PFSK-1 (cell line): ENCODE measurements around the gene POR.

Source experiments
- FOXP2 ChIP-seq: optimal IDR thresholded peaks from 2 replicates; pipeline ENCODE3; 2011; ENCODE audit warnings: borderline replicate concordance, control low read depth, inconsistent platforms; ENCODE audit not compliant: insufficient read depth; ENCODE audit errors: extremely low read length, extremely low read depth
- POLR2AphosphoS5 ChIP-seq: IDR thresholded peaks from 2 replicates; pipeline ENCODE4 v1.6.1; 2012; ENCODE audit warnings: low read depth, mild to moderate bottlenecking, control low read depth, low read length, moderate library complexity
- SIN3A ChIP-seq: IDR thresholded peaks from 2 replicates; pipeline ENCODE4 v1.6.1; 2012; ENCODE audit warnings: mild to moderate bottlenecking, low read length, moderate library complexity, borderline replicate concordance; ENCODE audit not compliant: insufficient read depth
- TAF1 ChIP-seq: IDR thresholded peaks from 2 replicates; pipeline ENCODE4 v1.6.1; 2012; ENCODE audit warnings: low read length, control low read depth, borderline replicate concordance; ENCODE audit not compliant: insufficient read depth
- TF ChIP-seq, protein P1 (sequence below), 2 experiments: IDR thresholded peaks; 2 replicates each; pipeline versions ENCODE4 v1.6.1 to v1.8.0; 2011 to 2012; ENCODE audit warnings: low read depth in 2 of 2, low read length in 2 of 2, control low read depth in 1 of 2, inconsistent platforms in 1 of 2, mild to moderate bottlenecking in 1 of 2, moderate library complexity in 1 of 2; ENCODE audit not compliant: insufficient read depth in 1 of 2

Gene POR

DNA sequence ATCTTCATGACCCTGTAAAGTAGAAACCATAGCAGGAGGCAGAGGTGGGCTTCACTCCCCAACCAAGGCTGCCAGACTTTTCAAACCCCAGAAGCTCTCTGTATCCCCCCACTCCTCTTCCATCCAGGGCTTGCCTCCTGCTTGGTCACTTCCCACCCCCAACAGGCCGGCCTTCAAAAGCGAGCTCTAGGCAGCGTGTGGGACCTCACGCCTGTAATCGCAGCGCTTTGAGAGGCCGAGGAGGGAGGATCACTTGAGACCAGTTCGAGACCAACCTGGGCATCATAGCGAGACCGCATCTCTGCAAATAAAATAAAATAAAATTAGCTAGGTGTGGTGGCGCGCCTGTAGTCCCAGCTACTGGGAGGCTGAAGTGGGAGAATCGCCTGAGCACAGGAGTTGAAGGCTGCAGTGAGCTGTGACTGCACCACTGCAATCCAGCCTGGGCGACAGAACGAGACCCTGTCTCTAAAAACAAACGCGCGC lies 743 bp upstream of the POR start:
- no peak for TF ChIP-seq POLR2AphosphoS5
- no peak for TF ChIP-seq TAF1
- TF ChIP-seq SIN3A: no peak
- TF ChIP-seq, protein P1, sequence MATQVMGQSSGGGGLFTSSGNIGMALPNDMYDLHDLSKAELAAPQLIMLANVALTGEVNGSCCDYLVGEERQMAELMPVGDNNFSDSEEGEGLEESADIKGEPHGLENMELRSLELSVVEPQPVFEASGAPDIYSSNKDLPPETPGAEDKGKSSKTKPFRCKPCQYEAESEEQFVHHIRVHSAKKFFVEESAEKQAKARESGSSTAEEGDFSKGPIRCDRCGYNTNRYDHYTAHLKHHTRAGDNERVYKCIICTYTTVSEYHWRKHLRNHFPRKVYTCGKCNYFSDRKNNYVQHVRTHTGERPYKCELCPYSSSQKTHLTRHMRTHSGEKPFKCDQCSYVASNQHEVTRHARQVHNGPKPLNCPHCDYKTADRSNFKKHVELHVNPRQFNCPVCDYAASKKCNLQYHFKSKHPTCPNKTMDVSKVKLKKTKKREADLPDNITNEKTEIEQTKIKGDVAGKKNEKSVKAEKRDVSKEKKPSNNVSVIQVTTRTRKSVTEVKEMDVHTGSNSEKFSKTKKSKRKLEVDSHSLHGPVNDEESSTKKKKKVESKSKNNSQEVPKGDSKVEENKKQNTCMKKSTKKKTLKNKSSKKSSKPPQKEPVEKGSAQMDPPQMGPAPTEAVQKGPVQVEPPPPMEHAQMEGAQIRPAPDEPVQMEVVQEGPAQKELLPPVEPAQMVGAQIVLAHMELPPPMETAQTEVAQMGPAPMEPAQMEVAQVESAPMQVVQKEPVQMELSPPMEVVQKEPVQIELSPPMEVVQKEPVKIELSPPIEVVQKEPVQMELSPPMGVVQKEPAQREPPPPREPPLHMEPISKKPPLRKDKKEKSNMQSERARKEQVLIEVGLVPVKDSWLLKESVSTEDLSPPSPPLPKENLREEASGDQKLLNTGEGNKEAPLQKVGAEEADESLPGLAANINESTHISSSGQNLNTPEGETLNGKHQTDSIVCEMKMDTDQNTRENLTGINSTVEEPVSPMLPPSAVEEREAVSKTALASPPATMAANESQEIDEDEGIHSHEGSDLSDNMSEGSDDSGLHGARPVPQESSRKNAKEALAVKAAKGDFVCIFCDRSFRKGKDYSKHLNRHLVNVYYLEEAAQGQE (IDR thresholded peaks at IDR 0.05; ENCODE audit: insufficient read depth in 1 of 2, low read depth in 2 of 2, low read length in 2 of 2): no peak
- TF ChIP-seq FOXP2: no peak

DNA sequence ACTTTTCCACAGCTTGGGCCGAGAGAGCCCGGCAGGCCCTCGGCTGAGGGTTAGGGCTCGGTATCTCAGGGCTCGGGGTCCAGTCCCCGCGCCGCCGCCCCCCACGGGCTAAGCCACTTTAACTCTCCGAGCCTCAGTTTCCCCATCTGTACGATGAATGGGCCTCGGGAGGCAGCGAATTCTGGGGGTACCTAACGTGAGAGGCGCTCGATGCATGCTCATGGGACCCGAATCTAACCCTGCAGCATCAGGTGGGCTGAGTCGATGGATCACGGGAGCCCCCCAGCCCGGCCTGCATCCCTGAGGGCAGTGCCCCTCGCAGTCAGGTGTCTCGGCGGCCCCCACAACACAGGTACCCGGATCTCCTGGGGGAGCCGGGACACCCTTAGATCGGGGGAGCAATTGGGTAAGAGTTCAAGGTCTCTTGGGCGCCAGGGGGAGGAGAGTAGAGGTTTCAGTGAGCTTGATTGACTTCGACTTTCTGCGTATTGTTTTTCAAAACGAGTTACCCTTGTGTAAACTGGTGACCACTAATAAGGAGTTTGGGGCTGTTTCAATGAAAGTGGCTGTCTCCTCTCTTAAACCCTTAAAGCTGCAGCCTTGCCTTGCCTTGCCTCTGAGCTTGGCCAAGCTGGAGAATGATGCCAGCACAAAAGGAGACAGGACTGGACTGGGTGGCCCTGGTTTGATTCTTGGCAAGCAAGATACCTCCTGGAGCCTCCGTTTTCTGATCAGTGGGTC lies 631 bp downstream of the POR start:
- TF ChIP-seq, protein P1 (IDR thresholded peaks at IDR 0.05; ENCODE audit: insufficient read depth in 1 of 2, low read depth in 2 of 2, low read length in 2 of 2): no peak
- TF ChIP-seq TAF1: 0 out of 2 replicates have a peak, but pooled peaks have one; percentile 31
- no peak; the same call in 1 of the 2 replicates for TF ChIP-seq POLR2AphosphoS5
- TF ChIP-seq FOXP2: no peak
- TF ChIP-seq SIN3A: no peak

DNA sequence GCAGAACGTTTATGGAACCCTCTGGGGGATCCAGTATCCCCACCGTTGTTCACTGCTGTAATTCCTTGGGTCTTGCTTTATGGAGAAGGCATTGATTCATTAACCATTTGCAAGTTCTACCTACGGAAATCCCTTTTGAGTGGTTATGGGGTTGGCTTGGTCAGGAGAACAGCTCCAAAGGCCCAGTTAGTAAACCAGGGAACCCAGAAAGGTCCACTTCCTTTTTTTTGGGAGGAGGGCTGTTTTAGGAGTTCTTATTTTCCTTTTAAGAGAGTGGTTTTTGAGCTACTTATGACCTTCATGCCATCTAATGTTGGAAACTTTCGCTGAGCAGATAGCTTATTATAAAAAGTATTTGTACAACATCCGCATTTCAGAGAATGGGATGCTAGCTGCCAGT lies 1.3 kb downstream of the POR start:
- TF ChIP-seq TAF1: no peak
- TF ChIP-seq POLR2AphosphoS5: no peak
- no peak for TF ChIP-seq FOXP2
- TF ChIP-seq, protein P1 (IDR thresholded peaks at IDR 0.05; ENCODE audit: insufficient read depth in 1 of 2, low read depth in 2 of 2, low read length in 2 of 2): no peak
- TF ChIP-seq SIN3A: no peak

DNA sequence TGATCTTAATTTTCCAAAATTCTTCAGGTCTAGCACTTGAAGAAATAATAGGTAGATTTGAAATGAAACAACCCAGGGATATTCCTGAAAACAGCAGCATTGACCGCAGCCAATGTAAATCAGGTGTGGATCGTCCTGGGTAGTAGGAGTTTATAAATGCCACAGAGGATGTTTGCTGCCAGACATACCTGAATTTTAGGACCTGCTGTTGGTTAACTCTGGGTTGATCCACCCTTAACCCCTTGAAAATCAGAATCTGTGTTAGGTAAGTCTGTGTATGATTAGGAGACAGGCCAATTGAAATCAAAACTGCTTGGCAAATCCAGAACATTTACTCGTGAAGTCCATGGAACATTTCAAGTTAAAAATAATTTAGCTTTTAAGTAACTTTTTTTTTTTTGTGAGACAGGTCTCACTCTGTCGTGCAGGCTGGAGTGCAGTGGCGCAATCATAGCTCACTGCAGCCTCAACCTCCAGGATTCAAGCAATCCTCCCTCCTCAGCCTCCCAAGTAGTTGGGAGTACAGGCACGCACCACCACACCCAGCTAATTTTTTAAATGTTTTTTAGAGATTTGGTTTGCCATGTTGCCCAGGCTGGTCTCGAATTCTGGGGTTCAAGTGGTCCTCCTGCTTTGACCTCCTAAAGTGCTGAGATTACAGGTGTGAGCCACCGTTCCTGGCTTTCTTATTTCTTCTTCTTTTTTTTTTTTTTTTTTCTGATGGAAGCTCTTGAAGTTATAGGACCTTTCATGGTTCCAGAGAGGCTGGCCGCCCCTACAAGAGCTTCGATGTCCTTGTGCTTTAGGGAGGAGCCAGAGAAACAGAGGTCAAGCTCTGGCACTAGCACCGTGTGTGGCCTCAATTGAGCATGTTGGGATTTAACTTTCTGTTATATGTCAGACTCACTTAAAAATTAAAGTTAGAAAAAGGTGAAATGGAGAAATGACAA lies 2.0 kb downstream of the POR start:
- TF ChIP-seq, protein P1 (IDR thresholded peaks at IDR 0.05; ENCODE audit: insufficient read depth in 1 of 2, low read depth in 2 of 2, low read length in 2 of 2): no peak
- TF ChIP-seq FOXP2 (no peak), SIN3A (no peak), POLR2AphosphoS5 (no peak), TAF1 (no peak)
